Jurkat, Clone E6-1 (cell line): ENCODE measurements around the gene C11orf21.

Experiments used
- DNase-seq: peaks from one replicate; pipeline ENCODE4 v3.0.0-alpha.2; 2011; ENCODE audit warnings: low read depth, low spot score
- H3K4me3 ChIP-seq: 2 replicates; pipeline ENCODE4 v1.5.1; 2011; ENCODE audit warnings: mild to moderate bottlenecking, low read length, control low read depth, moderate library complexity

Gene C11orf21

GRCh38 chr11:2265854-2266585, 35.7 kb downstream of the C11orf21 start:
- H3K4me3 ChIP-seq = no peak overlapping the region
- DNase-seq = no peak

- DNase-seq = peak; percentile 21
- H3K4me3 ChIP-seq = no peak overlapping the region
Observed at GRCh38 chr11:2265396-2265795, 36.3 kb downstream of the C11orf21 start.

GRCh38 chr11:2264366-2265053, 37.2 kb downstream of the C11orf21 start:
- H3K4me3 ChIP-seq = no peak overlapping the region
- DNase-seq = no peak

DNA sequence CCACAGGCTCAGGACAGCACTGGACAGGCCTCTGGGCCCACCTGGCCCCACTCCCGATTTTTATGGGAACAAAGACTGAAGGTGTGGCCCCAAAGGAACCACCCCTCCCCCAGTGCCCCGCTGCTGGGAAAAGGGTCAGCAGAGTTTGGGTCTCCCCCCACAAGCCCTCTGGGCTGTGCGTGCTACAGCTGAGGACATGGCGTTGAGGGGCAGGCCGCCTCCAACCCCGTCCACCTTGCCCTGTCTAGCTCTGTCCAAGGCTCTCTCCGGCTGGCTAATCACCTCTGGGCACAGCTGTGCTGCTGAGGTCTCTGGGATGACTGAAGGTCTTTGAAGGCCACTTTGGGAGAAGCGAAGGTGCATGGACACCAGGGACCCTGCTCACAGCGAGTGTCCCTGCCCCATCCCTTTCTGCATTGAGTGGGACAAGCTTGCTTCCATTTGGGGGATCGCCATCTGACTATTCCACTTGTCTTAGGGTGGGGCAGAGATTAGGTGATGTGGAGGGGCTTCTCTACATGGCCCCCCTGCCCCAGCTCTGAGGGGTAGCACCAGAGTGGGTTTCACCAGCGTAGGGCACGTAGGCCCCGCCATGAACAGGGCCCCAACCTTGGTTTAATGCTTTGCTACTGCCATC, 37.9 kb downstream of the C11orf21 start:
- H3K4me3 ChIP-seq = no peak overlapping the region
- DNase-seq = no peak

DNA sequence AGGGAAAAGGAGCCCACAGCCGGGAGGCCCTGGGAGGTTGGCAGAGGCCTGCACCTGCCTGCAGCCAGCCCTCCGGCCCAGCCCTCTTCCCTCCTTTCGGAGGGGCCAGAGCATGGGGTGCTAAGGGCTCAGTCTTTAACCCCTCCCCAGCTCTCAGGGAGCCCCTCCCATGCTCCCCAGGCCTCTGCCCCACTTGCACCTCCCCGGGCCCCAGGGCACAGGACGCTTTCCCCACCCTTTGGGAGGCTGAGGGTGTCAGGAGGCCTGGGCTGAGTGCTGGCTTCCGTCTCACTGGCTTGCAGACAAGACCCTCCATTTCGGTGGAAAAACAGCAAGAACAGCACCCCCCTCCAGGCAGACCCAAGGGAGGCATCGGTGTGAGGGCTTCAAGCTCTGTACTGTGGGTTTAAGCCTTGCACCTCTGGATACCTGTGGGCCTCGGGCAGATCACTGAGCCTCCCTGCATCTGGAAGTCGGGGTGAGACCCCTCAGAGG, 38.6 kb downstream of the C11orf21 start:
- DNase-seq = no peak

DNA sequence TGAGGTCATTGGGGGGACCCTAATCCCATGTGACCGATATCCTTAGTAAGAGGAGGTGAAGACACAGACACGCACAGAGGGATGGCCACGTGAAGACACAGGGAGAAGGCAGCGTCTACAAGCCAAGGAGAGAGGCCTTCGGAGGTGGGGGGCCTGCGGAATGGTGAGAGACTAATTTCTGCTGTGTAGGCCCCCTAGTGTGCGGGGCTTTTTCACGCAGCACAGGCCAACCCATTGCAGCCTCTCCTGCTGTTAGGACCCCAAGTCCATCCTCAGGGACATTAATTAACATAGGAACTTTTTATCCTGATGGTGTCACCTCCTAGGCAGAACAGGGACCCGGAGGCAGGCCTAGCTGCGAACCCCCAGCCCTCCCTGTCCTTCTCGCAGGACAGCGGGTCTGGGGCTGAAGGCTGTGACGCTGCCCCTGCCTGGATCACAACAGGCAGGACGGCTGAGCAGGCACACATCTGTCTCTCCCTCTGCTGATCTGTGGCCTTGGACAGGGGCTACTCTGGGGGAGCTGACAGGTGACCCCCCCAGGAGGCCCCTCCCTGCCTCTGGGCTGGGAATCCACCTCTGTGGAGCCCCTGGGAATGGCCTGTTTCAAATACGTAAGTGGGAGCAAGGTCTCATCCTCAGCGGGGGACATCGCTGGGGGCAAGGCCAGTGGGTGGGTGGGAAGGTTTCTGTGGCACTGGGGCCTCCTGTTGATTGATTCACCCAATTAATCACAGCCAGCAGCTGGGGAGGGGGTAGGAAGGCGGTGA, 39.2 kb downstream of the C11orf21 start:
- no peak for DNase-seq
- no peak overlapping the region for H3K4me3 ChIP-seq

More for the DNA sequence above, 38.6 kb downstream of the C11orf21 start:
- no peak overlapping the region for H3K4me3 ChIP-seq

DNA sequence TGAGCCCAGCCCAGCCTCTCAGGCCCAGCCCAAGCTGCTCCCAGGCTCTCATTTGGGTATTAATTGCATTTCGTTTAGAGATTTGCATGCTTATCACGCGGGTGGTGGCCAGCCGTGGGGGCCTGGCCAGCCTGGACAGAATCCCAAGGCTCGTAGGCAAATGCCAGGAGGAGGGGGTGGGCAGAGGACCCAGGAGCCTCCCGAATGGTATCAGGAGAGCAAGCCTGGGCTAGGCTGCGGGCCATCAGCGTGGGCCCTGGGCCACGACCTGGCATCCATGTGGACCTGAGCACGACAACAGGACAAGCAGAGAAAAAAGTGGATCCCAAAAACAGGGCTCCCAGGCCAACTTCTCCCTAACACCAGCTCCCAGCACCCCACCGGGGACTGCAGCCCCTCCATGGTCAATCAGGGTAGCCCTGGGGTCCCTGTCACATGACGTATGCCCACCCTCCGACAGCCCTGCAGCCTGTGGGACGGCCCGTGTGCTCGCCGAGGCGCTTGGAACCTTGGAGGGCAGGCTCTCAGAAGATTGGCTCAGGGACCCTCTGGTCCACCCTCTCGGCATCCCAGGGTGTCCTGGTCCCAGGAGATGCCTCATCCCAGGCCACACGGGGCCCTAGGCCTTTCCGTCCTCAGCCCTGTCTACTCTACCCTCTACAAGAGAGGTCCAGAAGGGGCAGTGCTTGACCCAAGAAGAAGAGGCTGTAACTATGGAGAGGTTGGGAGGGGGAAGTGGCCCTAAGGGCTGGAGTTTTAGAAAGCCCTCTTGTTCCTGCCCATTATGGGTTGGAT, 40.1 kb downstream of the C11orf21 start:
- no peak overlapping the region for H3K4me3 ChIP-seq
- DNase-seq = no peak

DNA sequence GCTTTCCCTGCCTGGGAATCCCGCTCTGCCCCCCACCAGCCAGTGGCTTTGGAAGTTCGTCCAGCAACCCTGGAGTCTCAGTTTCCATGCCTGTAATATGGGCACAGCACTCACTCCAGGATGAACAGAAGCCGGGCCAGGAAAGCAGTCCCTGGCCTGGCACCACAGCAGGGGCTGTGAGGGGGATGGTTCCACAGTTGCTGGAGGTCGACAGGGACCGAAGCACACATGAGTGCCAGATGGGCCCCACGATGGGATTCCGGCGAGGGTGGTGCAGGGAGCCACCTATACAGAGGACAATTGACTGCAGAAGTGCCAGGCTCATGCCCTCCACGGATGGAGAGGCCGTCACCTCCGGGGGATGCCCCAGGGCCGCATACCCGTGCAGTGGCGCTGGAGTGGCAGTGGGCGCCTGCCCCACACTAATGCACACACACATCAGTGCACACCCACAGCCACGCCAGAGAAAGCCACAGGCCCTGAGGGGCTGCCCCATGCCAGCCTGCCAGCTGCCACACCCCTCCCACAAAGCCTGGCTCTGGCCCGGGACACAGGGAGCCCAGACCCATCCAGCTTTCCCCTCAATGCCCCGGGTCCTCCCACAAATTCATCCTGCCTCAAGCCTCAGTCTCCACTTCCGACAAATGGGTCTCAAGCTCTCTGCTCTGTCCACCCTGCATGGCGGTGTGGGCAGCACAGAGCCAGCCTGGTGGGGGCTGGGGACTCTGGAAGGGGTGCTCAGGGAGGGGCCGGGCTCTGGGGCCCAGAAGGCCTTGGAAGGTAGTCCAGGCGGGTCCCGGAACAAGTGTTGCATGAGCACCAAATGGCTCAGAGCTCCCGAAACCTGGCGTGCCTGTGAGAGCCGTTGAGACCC, 41.0 kb downstream of the C11orf21 start:
- DNase-seq = no peak
- no peak overlapping the region for H3K4me3 ChIP-seq

- DNase-seq = no peak
- H3K4me3 ChIP-seq = no peak overlapping the region
Observed at GRCh38 chr11:2259897-2260451, 41.7 kb downstream of the C11orf21 start.

DNA sequence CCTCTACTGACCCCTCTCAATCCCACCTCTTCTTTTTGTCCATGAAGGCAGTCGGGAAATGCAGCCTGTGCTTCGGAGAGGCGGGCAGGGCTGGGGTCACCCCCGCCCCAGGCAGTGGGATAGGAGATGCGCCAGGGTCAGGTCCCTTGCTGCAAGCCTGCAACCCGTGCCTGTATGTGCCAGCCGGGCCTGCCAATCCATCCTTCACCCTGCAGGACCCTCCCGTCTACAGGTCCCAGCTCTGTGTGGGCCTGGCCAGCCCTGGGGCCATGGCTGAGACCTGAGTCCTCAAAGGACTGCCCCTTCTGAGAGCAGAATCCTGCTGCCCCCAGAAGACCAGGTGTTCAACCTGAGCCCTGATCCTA, 42.3 kb downstream of the C11orf21 start:
- H3K4me3 ChIP-seq = no peak overlapping the region
- DNase-seq = no peak

DNA sequence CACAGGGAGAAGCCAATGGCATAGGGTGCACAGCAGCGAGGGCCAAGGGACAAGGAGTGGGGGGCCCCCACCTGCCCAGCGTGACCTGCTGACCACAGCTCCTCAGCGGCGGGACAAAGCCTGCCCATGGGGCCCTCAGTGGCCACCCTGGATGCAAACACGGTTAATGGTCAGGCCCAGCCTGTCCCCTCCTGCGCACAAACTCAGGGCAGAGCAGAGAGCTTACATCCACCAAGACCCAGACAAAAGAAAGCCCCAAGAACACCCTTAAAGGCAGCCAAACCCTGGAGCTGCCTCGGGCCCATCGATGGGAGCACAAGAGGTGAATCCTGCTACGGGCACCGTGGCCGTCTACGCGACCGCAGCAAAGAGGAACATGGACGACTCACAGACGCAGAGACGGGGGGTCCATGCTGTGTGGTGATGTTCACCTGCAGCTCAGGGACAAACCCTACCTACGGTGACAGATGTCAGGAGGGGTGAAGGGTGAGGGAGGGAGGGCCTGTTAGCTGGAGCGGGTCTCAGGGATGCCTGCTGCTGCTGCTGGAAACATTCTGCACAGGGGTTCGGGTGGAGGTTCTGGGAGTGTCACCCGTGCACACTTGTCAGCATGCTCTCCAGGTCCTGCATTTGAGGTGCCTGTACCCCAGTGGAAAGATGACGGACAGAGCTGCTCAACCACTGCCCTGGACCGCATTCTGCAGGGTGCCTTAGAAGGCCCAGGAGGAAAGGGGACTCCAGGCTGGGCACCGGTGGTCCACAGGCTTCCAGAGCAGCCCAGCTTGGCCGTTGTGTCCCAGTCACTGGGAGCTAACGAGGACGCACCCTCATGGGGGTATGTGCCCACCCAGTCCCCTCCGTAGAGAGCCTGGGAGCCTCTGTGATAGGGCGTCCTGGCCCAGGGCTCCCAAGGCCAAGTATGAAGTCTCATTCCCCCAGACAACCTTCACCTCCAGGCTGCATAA, 42.9 kb downstream of the C11orf21 start:
- no peak overlapping the region for H3K4me3 ChIP-seq
- no peak for DNase-seq

- no peak for DNase-seq
- H3K4me3 ChIP-seq = no peak overlapping the region
Observed at GRCh38 chr11:2256951-2257700, 44.6 kb downstream of the C11orf21 start.

DNA sequence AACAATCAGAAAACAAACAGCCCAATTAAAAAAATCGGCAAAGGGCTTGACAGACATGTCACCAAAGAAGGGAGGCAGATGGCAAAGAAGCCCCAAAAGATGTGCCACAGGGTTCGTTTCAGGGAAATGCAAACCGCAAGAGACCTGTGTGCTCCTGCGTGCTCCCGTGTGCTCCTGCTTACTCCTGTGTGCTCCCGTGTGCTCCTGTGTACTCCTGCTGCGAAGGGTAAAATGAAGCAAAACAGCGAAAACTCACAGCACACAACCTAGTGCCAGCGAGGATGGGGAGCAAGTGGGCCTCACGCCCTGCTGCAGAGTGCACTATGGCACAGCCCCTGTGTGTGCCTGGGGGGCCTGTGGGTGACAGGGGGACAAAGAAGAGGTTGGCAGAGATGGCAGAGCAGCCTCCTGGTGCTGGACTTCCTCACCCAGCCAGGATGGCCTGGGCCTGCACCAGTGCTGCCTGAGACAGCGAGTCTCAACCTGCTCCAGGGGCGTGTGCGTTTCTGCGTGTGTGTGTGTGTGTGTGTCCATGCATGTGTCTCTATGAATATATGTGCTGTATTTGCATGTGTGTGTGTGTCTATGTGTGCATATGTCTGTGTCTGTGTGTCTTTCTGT, 45.3 kb downstream of the C11orf21 start:
- DNase-seq = no peak
- H3K4me3 ChIP-seq = no peak overlapping the region

GRCh38 chr11:2252018-2252417, 49.7 kb downstream of the C11orf21 start:
- no peak overlapping the region for H3K4me3 ChIP-seq
- no peak for DNase-seq

- no peak overlapping the region for H3K4me3 ChIP-seq
- no peak for DNase-seq
Observed at GRCh38 chr11:2251138-2251537, 50.6 kb downstream of the C11orf21 start.
